Testis (tissue), 3 donors: ENCODE data around the gene PRR18. TPM values are rescaled to one million over a fixed set of nuclear protein-coding genes. Genes with fewer than 3 reads are reported as not detected.

ENCODE experiments used
- DNase-seq: peaks from one replicate; pipeline ENCODE4 v3.0.0-alpha.2; 2019
- H3K27ac ChIP-seq, 2 donors: fragments of 200-600 bp; sonication (generic); one replicate each; pipeline ENCODE4 v1.5.1; 2019
- H3K27me3 ChIP-seq: fragments of 200-600 bp; sonication (generic); one replicate; pipeline ENCODE4 v1.5.1; 2019
- H3K36me3 ChIP-seq: fragments of 200-600 bp; sonication (generic); one replicate; pipeline ENCODE4 v1.5.1; 2017; ENCODE audit warnings: low read depth; ENCODE audit errors: missing control alignments
- H3K4me1 ChIP-seq: fragments of 200-600 bp; sonication (generic); one replicate; pipeline ENCODE4 v1.5.1; 2019
- H3K4me3 ChIP-seq, 2 donors: fragments of 200-600 bp; sonication (generic); one replicate each; pipeline ENCODE4 v1.5.1; 2017 to 2019
- H3K9me3 ChIP-seq: fragments of 200-600 bp; sonication (generic); one replicate; pipeline ENCODE4 v1.5.1; 2017
- CTCF ChIP-seq, 3 experiments: fragments of 450-650 bp in 2 of 3; fragments of 200-600 bp in 1 of 3; sonication (generic) in 1 of 3; IDR thresholded peaks; one replicate each; pipeline ENCODE4 v1.5.1; 2016 to 2019; ENCODE audit warnings: antibody characterized with exemption in 3 of 3, mild to moderate bottlenecking in 2 of 3, moderate library complexity in 1 of 3
- POLR2A ChIP-seq: fragments of 450-650 bp; IDR thresholded peaks from one replicate; pipeline ENCODE4 v1.6.1; 2017; ENCODE audit warnings: antibody characterized with exemption, mild to moderate bottlenecking, moderate library complexity
- WGBS, 2 donors: methylation state at CpG; one replicate each; pipeline ENCODE4 v1.1.5; 2018; 5-methylcytosine and 5-hydroxymethylcytosine counted together
- intact Hi-C: fragments of 100-400 bp; cut with DNase I; formaldehyde crosslinking; loops from one replicate; pipeline ENCODE4 v1.15.1; 2023; ENCODE audit warnings: low total_unique reads
- polyA plus RNA-seq: library from polyadenylated mRNA; stranded (reverse); fragments of 350-450 nt; fragmentation: Illumina TruSeq; extraction: RNeasy Lipid Tissue Mini Kit (QIAGEN cat#74804); gene quantifications from one replicate; pipeline ENCODE4 v1.2.3, GENCODE V29; 2014; ENCODE audit warnings: low read depth, low replicate concordance; ENCODE audit not compliant: insufficient read depth
- total RNA-seq, 2 donors: library from RNA; depleted of rRNA; stranded (reverse); fragments of >200 nt; gene quantifications; one replicate each; pipeline ENCODE4 v1.2.3, GENCODE V29; 2016

The PRR18 gene
- total and polyA plus RNA-seq, 3 donors from 2014 or later = 0.16 to 0.62 (median 0.39) TPM

GRCh38 chr6:166284640-166285039 lies 23.6 kb downstream of the PRR18 start:
- Histone ChIP-seq H3K27ac (no peak overlapping the region), H3K27me3 (no peaks in the 10 kb centered on the region), H3K9me3 (no peaks in the 10 kb centered on the region), H3K4me3 (no peak overlapping the region), H3K36me3 (no peaks in the 10 kb centered on the region), H3K4me1 (no peaks in the 10 kb centered on the region)
- WGBS, 2 donors = 84 to 88% methylated on average over 6 of the region's 6 CpGs
- intact Hi-C loops = no loop called here
- TF ChIP-seq CTCF (IDR thresholded peaks at IDR 0.05) (no peak), POLR2A (no peak)
- DNase-seq = no peak

GRCh38 chr6:166282394-166283032 lies 25.7 kb downstream of the PRR18 start:
- no peak for DNase-seq
- WGBS, 2 donors = 71 to 78% methylated on average over 11 of the region's 11 CpGs
- Histone ChIP-seq H3K27ac (no peak overlapping the region), H3K9me3 (no peaks in the 10 kb centered on the region), H3K27me3 (no peaks in the 10 kb centered on the region), H3K36me3 (no peaks in the 10 kb centered on the region), H3K4me3 (no peak overlapping the region), H3K4me1 (no peaks in the 10 kb centered on the region)
- intact Hi-C loops = no loop called here
- TF ChIP-seq CTCF (IDR thresholded peaks at IDR 0.05) (no peak), POLR2A (no peak)

GRCh38 chr6:166281104-166281503 lies 27.1 kb downstream of the PRR18 start:
- Histone ChIP-seq H3K27ac (no peak overlapping the region), H3K4me3 (no peak overlapping the region), H3K4me1 (no peaks in the 10 kb centered on the region), H3K27me3 (no peaks in the 10 kb centered on the region), H3K36me3 (no peaks in the 10 kb centered on the region), H3K9me3 (no peaks in the 10 kb centered on the region)
- 89 to 93% methylated on average over 9 of the region's 9 CpGs for WGBS, 2 donors
- intact Hi-C loops = no loop called here
- no peak for TF ChIP-seq CTCF (IDR thresholded peaks at IDR 0.05)
- no peak for TF ChIP-seq POLR2A
- DNase-seq = no peak

- Histone ChIP-seq H3K4me1 (no peaks in the 10 kb centered on the region), H3K27ac (no peak overlapping the region), H3K4me3 (no peak overlapping the region), H3K27me3 (no peaks in the 10 kb centered on the region), H3K9me3 (no peaks in the 10 kb centered on the region), H3K36me3 (no peaks in the 10 kb centered on the region)
- intact Hi-C loops = loop anchor here (10.0 kb wide), 1 partner anchor 115 kb away; no protein-coding TSS in a partner anchor
- WGBS, 2 donors = 64 to 90% methylated on average over 1 of the region's 1 CpG
- TF ChIP-seq POLR2A = no peak
- no peak for TF ChIP-seq CTCF (IDR thresholded peaks at IDR 0.05)
- DNase-seq = no peak
Observed at GRCh38 chr6:166279393-166279679, 28.9 kb downstream of the PRR18 start.
